ENCODE results near the gene ELL. TPM values are rescaled to one million over a fixed set of nuclear protein-coding genes. Genes with fewer than 3 reads are reported as not detected.

Gene ELL
- total and polyA plus RNA-seq, 10 donors = 4.5 to 44.8 (median 29.2) TPM

DNA sequence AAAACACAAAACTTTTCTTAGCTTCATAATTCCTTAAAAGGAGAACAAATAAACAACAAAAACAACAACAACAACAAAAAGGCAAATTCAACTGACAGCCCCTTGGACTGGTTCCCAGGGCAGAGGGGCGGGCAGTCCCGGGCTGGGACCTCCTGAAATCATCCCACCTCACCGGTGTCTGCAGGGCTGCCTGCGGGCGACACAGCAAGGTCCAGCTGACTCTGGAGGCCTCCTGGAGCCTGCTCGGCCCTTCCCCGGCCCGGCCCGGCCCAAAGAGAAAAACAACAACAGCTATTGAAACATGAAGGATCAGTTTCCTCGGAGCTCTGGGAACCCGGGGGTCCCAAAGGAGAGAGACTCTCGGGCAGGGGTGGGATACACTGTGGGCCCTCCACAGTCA lies 78.9 kb downstream of the ELL start:
- Histone ChIP-seq H3K4me1 (peaks cover 4 to 34% (median 11%) of the 10 kb centered on the region in 6 donors), H3K4me3 (no peak overlapping the region), H3K27me3 (replicated peaks in 1 of 7) (peaks cover 0 to 8% (median 0%) of the 10 kb centered on the region in 7 donors), H3K27ac (no peak overlapping the region), H3K36me3 (peaks cover 6 to 53% (median 48%) of the 10 kb centered on the region in 6 donors), H3K9me3 (no peaks in the 10 kb centered on the region)
- WGBS, 5 donors = 91 to 95% (median 92%) methylated on average over 10 to 12 of the region's 12 CpGs
- DNase-seq = no peak
- no peak for TF ChIP-seq POLR2A (IDR thresholded peaks at IDR 0.05)
- TF ChIP-seq POLR2AphosphoS5 (IDR thresholded peaks at IDR 0.05) = no peak
- TF ChIP-seq, protein P1, sequence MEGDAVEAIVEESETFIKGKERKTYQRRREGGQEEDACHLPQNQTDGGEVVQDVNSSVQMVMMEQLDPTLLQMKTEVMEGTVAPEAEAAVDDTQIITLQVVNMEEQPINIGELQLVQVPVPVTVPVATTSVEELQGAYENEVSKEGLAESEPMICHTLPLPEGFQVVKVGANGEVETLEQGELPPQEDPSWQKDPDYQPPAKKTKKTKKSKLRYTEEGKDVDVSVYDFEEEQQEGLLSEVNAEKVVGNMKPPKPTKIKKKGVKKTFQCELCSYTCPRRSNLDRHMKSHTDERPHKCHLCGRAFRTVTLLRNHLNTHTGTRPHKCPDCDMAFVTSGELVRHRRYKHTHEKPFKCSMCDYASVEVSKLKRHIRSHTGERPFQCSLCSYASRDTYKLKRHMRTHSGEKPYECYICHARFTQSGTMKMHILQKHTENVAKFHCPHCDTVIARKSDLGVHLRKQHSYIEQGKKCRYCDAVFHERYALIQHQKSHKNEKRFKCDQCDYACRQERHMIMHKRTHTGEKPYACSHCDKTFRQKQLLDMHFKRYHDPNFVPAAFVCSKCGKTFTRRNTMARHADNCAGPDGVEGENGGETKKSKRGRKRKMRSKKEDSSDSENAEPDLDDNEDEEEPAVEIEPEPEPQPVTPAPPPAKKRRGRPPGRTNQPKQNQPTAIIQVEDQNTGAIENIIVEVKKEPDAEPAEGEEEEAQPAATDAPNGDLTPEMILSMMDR (IDR thresholded peaks at IDR 0.05 in 8 of 11, conservative IDR thresholded peaks at IDR 0.05 in 3 of 11) = no peak
- intact Hi-C loops (cut with DNase I; ENCODE audit: low total_unique reads) = no loop called here

DNA sequence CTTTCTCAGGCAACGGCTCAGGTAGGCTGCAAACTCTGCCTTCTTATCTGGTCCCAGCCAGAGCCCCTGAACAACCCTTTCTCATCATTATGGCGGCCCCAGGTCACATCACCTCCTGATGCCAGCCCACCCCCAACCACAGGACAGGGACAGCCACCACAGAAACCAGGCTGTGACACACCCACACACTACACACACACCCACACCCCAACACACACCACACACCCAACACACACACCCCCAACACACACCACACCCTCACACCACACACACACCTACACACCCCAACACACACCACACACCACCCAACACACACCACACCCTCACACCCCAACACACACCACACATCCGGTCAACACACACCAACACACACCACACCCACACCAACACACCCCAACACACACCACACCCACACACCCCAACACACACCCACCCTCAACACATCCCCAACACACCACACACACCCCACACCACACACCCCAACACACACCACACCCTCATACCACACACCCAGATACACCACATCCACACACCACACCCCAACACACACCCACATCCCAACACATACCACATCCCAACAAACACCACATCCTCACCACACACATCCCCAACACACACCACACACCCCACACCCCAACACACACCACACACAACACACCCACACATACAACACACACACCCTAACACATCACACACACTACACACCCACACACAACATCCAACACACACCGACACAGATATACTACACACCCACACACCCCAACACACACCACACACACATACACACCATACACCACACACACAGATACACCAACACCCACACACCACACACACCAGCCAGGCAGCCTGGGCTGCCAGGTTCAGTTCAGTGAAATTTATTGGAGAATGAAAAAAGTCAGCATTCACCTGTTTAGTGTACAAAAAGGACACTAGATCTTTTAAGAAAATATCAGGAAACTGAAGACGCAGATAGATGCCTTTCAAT lies 79.8 kb downstream of the ELL start:
- H3K4me3 ChIP-seq = no peak overlapping the region
- H3K27ac ChIP-seq = peak overlapping the region in 2 of 8 donors; percentile 1 to 48
- DNase-seq = no peak
- peaks cover 4 to 43% (median 19%) of the 10 kb centered on the region in 6 donors for H3K4me1 ChIP-seq
- 81 to 88% (median 84%) methylated on average over 5 of the region's 5 CpGs for WGBS, 5 donors
- H3K9me3 ChIP-seq = no peaks in the 10 kb centered on the region
- H3K36me3 ChIP-seq = peaks cover 6 to 44% (median 43%) of the 10 kb centered on the region in 6 donors
- no peak for TF ChIP-seq POLR2AphosphoS5 (IDR thresholded peaks at IDR 0.05)
- intact Hi-C loops (cut with DNase I; ENCODE audit: low total_unique reads) = no loop called here
- H3K27me3 ChIP-seq (replicated peaks in 1 of 7) = peaks cover 0 to 16% (median 0%) of the 10 kb centered on the region in 7 donors

DNA sequence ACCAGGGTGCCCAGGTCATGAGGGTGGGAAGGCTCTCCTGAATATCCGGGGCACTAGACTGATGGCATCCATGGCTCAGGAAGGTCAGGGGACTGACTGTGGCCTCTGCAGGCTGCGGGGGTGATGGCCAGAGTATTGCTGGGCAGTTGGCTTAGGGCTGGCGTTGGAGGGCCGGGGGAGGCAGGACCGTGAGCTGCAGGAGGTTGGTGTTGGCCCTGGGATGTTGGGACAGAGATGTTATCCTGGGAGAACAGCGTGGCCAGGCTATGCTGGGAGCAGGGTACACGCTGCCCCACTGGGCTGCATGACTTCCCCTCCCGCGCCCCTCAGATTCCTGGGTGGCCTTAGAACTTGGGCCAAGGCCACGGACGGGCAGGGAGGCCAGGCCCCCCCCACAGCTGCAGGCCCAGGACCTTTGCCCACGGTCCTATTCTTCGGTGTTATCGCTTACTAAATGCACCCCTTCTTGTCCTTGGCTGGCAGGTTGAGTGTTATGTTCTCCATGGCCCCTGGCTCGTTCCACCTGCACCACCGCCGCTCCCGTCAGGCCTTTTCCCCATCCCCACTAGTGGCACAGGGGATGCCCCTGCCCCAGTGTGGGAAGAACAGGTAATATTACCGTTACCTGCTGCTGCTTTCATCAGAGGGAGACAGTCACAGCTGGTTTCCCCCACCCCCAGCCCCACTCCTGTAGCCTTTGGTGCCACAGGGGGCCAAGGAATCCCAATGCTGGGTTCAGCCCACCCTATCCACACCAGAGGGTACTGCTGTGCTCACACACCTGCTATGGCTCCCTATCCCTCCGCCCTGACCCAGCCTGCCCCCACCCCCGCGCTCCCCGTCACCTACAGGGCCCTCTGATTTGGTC lies 80.7 kb downstream of the ELL start:
- TF ChIP-seq POLR2A (IDR thresholded peaks at IDR 0.05) (no peak), POLR2AphosphoS5 (IDR thresholded peaks at IDR 0.05) (peak in 2 of 3 donors; percentile 35 to 64)
- 78 to 88% (median 86%) methylated on average over 20 to 23 of the region's 23 CpGs for WGBS, 5 donors
- H3K9me3 ChIP-seq = no peaks in the 10 kb centered on the region
- H3K27ac ChIP-seq = peak overlapping the region in 2 of 8 donors; percentile 17 to 48
- H3K27me3 ChIP-seq (replicated peaks in 1 of 7) = peaks cover 0 to 22% (median 0%) of the 10 kb centered on the region in 7 donors
- peaks cover 10 to 46% (median 28%) of the 10 kb centered on the region in 6 donors for H3K4me1 ChIP-seq
- peak; percentile 74 for DNase-seq
- intact Hi-C loops (cut with DNase I; ENCODE audit: low total_unique reads) = no loop called here
- no peak overlapping the region for H3K4me3 ChIP-seq
- peaks cover 6 to 37% (median 34%) of the 10 kb centered on the region in 6 donors for H3K36me3 ChIP-seq

DNA sequence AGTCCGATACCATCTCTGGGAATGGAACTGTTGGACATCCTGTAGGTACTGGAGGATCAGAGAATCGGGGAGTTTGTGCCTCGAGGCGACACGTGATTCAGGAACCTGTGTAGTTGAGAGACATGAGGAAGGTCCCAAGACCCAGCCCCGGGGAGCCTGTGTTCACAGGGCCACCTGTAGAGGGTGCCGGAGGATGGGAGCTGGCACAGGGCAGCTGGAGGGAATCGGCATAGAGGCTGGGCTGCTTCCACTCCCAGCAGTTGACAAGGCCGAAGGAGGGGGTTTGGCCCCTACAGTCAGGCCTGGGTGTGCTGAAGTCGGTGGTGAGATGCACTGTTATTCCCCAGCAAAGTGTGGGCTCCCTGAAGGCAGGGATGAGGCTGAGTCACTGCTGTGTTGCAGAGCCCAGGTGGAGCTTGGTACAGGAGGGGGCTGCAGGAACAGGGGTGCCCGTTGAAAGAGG lies 81.4 kb downstream of the ELL start:
- Histone ChIP-seq H3K36me3 (peaks cover 6 to 37% (median 28%) of the 10 kb centered on the region in 6 donors), H3K27me3 (replicated peaks in 1 of 7) (peaks cover 0 to 22% (median 0%) of the 10 kb centered on the region in 7 donors), H3K27ac (peak overlapping the region in 2 of 8 donors; percentile 17 to 48), H3K4me3 (no peak overlapping the region), H3K4me1 (peaks cover 16 to 53% (median 35%) of the 10 kb centered on the region in 6 donors), H3K9me3 (no peaks in the 10 kb centered on the region)
- WGBS, 5 donors = 47 to 51% (median 49%) methylated on average over 11 of the region's 11 CpGs
- peak in 2 of 3 donors; percentile 28 to 45 for TF ChIP-seq POLR2AphosphoS5 (IDR thresholded peaks at IDR 0.05)
- TF ChIP-seq, protein P1 (IDR thresholded peaks at IDR 0.05 in 8 of 11, conservative IDR thresholded peaks at IDR 0.05 in 3 of 11) = peak in 5 of 11 experiments; percentile 8 to 21 (median 15)
- no peak for TF ChIP-seq POLR2A (IDR thresholded peaks at IDR 0.05)
- DNase-seq = peak; percentile 79
- intact Hi-C loops (cut with DNase I; ENCODE audit: low total_unique reads) = no loop called here

Measured in spleen (tissue), 11 donors.